ENCODE measurements around the gene SERINC3. TPM values are rescaled to one million over a fixed set of nuclear protein-coding genes. Genes with fewer than 3 reads are reported as not detected.

Gene SERINC3
- total and polyA plus RNA-seq, 10 of the 15 experiments (the other 5 are each of a cell fraction or from before 2014, with no cell fraction given), result 24.5 to 96.8 (median 38.8) TPM

- TF ChIP-seq ZBTB40 (IDR thresholded peaks at IDR 0.05; ENCODE audit: borderline replicate concordance) (no peak), SUZ12 (IDR thresholded peaks at IDR 0.05; ENCODE audit: unreplicated experiment) (no peak), STAT1 (conservative IDR thresholded peaks at IDR 0.05) (no peak), SMC3 (IDR thresholded peaks at IDR 0.05; ENCODE audit: borderline replicate concordance, low read length) (peak; percentile 62), RAD21 (IDR thresholded peaks at IDR 0.05; ENCODE audit: insufficient read depth, low read depth, low read length) (peak; percentile 52), DPF2 (IDR thresholded peaks at IDR 0.05) (no peak), RELA (IDR thresholded peaks at IDR 0.05; ENCODE audit: borderline replicate concordance, partially characterized antibody) (no peak), CHD1 (IDR thresholded peaks at IDR 0.05; ENCODE audit: low read depth, low read length) (no peak), SPI1 (IDR thresholded peaks at IDR 0.05; ENCODE audit: borderline replicate concordance, insufficient read depth, low read depth, low read length) (no peak), ZNF274 (IDR thresholded peaks at IDR 0.05; ENCODE audit: insufficient read depth, insufficient read length) (no peak)
- TF ChIP-seq, protein P1, sequence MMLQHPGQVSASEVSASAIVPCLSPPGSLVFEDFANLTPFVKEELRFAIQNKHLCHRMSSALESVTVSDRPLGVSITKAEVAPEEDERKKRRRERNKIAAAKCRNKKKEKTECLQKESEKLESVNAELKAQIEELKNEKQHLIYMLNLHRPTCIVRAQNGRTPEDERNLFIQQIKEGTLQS (IDR thresholded peaks at IDR 0.05; ENCODE audit: borderline replicate concordance, extremely low read depth, low read depth, low read length), result no peak
- TF ChIP-seq, protein P2, sequence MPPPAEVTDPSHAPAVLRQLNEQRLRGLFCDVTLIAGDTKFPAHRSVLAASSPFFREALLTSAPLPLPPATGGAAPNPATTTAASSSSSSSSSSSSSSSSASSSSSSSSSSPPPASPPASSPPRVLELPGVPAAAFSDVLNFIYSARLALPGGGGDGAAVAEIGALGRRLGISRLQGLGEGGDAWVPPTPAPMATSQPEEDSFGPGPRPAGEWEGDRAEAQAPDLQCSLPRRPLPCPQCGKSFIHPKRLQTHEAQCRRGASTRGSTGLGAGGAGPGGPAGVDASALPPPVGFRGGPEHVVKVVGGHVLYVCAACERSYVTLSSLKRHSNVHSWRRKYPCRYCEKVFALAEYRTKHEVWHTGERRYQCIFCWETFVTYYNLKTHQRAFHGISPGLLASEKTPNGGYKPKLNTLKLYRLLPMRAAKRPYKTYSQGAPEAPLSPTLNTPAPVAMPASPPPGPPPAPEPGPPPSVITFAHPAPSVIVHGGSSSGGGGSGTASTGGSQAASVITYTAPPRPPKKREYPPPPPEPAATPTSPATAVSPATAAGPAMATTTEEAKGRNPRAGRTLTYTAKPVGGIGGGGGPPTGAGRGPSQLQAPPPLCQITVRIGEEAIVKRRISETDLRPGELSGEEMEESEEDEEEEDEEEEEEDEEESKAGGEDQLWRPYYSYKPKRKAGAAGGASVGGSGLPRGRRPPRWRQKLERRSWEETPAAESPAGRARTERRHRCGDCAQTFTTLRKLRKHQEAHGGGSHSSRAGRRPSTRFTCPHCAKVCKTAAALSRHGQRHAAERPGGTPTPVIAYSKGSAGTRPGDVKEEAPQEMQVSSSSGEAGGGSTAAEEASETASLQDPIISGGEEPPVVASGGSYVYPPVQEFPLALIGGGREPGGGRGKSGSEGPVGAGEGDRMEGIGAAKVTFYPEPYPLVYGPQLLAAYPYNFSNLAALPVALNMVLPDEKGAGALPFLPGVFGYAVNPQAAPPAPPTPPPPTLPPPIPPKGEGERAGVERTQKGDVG (CRISPR knock-in tag; IDR thresholded peaks at IDR 0.05), result no peak
Measured at GRCh38 chr20:44460795-44461141, 61.1 kb downstream of the SERINC3 start (continued).
